Caco-2 (cell line): Measurements from ENCODE around the gene B3GLCT. TPM values are rescaled to one million over a fixed set of nuclear protein-coding genes. Genes with fewer than 3 reads are reported as not detected.

Experiments used
- BruUV-seq: library from RNA; stranded (reverse); fragments of 400-500 nt; replicated peaks from 2 replicates; lab custom pipeline; 2021; lab: Mats Ljungman, UMichigan
- CTCF ChIA-PET: fragments of 300-600 bp; sonication (Branson Sonifier 250); formaldehyde crosslinking; loops from one replicate; lab custom pipeline; 2022; ENCODE audit warnings: antibody characterized with exemption; lab: Charles Lee
- POLR2A ChIA-PET: fragments of 300-600 bp; sonication (Branson Sonifier 250); formaldehyde crosslinking; loops from one replicate; lab custom pipeline; 2022; ENCODE audit warnings: antibody characterized with exemption; lab: Charles Lee
- DNase-seq, 2 experiments: peaks; one replicate each; pipeline versions ENCODE4 v3.0.0 to v3.0.0-alpha.2; 2020 to 2022
- H3K27me3 ChIP-seq: replicated peaks from 2 replicates; pipeline ENCODE4 v1.6.0; 2011; ENCODE audit warnings: low read length; ENCODE audit not compliant: control insufficient read depth, insufficient read depth
- H3K36me3 ChIP-seq: 2 replicates; pipeline ENCODE4 v1.5.1; 2011; ENCODE audit warnings: low read length; ENCODE audit not compliant: control insufficient read depth, insufficient read depth
- H3K4me1 ChIP-seq: fragments of 250-450 bp; sonication (Bioruptor Pico); 2 replicates; pipeline ENCODE4 v1.5.1; 2020; ENCODE audit warnings: mild to moderate bottlenecking
- H3K4me3 ChIP-seq: 2 replicates; pipeline ENCODE4 v1.5.1; 2011; ENCODE audit warnings: low read depth, mild to moderate bottlenecking, control low read depth, low read length
- H3K9me3 ChIP-seq: fragments of 250-450 bp; sonication (Bioruptor Pico); 2 replicates; pipeline ENCODE4 v1.5.1; 2020; ENCODE audit warnings: mild to moderate bottlenecking, moderate library complexity
- H3K27ac Mint-ChIP-seq: one replicate; pipeline ENCODE4 v1.8.0; 2022; ENCODE audit warnings: mixed read lengths; ENCODE audit not compliant: unreplicated experiment
- H3K27me3 Mint-ChIP-seq: one replicate; pipeline ENCODE4 v1.8.0; 2022; ENCODE audit warnings: mixed read lengths; ENCODE audit not compliant: insufficient read depth, unreplicated experiment
- H3K36me3 Mint-ChIP-seq: one replicate; pipeline ENCODE4 v1.8.0; 2022; ENCODE audit warnings: mild to moderate bottlenecking, mixed read lengths; ENCODE audit not compliant: insufficient read depth, unreplicated experiment
- H3K4me1 Mint-ChIP-seq: one replicate; pipeline ENCODE4 v1.8.0; 2022; ENCODE audit warnings: low read depth, mixed read lengths; ENCODE audit not compliant: unreplicated experiment
- H3K4me3 Mint-ChIP-seq: one replicate; pipeline ENCODE4 v1.8.0; 2022; ENCODE audit warnings: mild to moderate bottlenecking, moderate library complexity, mixed read lengths; ENCODE audit not compliant: unreplicated experiment
- H3K9me3 Mint-ChIP-seq: one replicate; pipeline ENCODE4 v1.8.0; 2022; ENCODE audit warnings: mixed read lengths; ENCODE audit not compliant: unreplicated experiment
- intact Hi-C: fragments of 100-400 bp; cut with micrococcal nuclease; formaldehyde crosslinking; loops from one replicate; pipeline ENCODE4 v1.10.0; 2022; ENCODE audit not compliant: unreplicated experiment
- total RNA-seq: library from RNA; stranded (reverse); gene quantifications from 2 replicates; pipeline ENCODE4 v1.2.3, GENCODE V29; 2022
- TF ChIP-seq, protein P1 (sequence below), 2 experiments: fragments of 200-600 bp in 1 of 2; IDR thresholded peaks; 1 replicate in 1 of 2; 2 replicates in 1 of 2; pipeline versions ENCODE4 v1.5.1 to v1.8.0; 2011 to 2022; ENCODE audit warnings: antibody characterized with exemption in 1 of 2, control low read depth in 1 of 2, inconsistent platforms in 1 of 2, low read depth in 1 of 2, low read length in 1 of 2, mild to moderate bottlenecking in 1 of 2, moderate library complexity in 1 of 2; ENCODE audit not compliant: insufficient read depth in 1 of 2, severe bottlenecking in 1 of 2, unreplicated experiment in 1 of 2

Gene B3GLCT
- total RNA-seq, 1 experiment from 2014 or later, result 4.5 TPM

DNA sequence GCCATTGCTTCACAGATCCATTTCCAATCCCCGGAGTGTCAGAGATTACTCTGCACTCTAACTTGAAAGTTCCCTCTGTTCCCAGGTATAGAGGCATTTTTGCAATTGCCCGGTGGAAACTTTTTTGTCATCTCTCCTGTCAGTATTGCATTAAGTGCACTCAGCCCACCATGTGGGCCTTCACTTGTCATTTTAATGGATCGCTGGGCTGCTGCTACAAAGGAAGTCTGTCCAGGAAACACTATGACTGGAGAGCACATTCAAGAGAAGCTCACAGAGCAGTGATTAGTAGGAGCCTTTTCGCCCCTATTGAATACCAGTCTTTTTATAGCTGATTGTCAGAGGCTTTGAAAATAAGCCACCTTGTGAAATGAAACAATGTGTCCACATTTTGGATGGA lies 180.9 kb downstream of the B3GLCT start:
- Histone ChIP-seq H3K4me1 (no peaks in the 10 kb centered on the region), H3K4me3 (no peak overlapping the region), H3K36me3 (no peaks in the 10 kb centered on the region), H3K27me3 (no peaks in the 10 kb centered on the region), H3K9me3 (no peaks in the 10 kb centered on the region)
- H3K4me1 Mint-ChIP-seq, result no peaks in the 10 kb centered on the region
- no peak overlapping the region for H3K27ac Mint-ChIP-seq
- H3K27me3 Mint-ChIP-seq, result peaks cover 15% of the 10 kb centered on the region
- POLR2A ChIA-PET, result no interaction called here
- H3K9me3 Mint-ChIP-seq, result no peaks in the 10 kb centered on the region
- intact Hi-C loops, result no loop called here
- BruUV-seq, result no TSS peak
- H3K4me3 Mint-ChIP-seq, result no peak overlapping the region
- no peaks in the 10 kb centered on the region for H3K36me3 Mint-ChIP-seq
- CTCF ChIA-PET, result no interaction called here
- no peak for DNase-seq
- TF ChIP-seq, protein P1, sequence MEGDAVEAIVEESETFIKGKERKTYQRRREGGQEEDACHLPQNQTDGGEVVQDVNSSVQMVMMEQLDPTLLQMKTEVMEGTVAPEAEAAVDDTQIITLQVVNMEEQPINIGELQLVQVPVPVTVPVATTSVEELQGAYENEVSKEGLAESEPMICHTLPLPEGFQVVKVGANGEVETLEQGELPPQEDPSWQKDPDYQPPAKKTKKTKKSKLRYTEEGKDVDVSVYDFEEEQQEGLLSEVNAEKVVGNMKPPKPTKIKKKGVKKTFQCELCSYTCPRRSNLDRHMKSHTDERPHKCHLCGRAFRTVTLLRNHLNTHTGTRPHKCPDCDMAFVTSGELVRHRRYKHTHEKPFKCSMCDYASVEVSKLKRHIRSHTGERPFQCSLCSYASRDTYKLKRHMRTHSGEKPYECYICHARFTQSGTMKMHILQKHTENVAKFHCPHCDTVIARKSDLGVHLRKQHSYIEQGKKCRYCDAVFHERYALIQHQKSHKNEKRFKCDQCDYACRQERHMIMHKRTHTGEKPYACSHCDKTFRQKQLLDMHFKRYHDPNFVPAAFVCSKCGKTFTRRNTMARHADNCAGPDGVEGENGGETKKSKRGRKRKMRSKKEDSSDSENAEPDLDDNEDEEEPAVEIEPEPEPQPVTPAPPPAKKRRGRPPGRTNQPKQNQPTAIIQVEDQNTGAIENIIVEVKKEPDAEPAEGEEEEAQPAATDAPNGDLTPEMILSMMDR (IDR thresholded peaks at IDR 0.05; ENCODE audit: insufficient read depth in 1 of 2, low read depth in 1 of 2, low read length in 1 of 2, severe bottlenecking in 1 of 2, unreplicated experiment in 1 of 2), result no peak

Other genes starting within 250 kb of the B3GLCT start
- 141 and 151 TPM in 2 replicates for gene HSPH1, start 38.1 kb upstream of the B3GLCT start, total RNA-seq